KG1 (cell line): ENCODE measurements around the gene GJC2.

Experiments used
- DNase-seq: peaks from one replicate; lab custom pipeline; 2025; lab: John Stamatoyannopoulos, UW

Gene GJC2

GRCh38 chr1:228194921-228195812 lies 45.4 kb downstream of the GJC2 start:
- DNase-seq = no peak

DNA sequence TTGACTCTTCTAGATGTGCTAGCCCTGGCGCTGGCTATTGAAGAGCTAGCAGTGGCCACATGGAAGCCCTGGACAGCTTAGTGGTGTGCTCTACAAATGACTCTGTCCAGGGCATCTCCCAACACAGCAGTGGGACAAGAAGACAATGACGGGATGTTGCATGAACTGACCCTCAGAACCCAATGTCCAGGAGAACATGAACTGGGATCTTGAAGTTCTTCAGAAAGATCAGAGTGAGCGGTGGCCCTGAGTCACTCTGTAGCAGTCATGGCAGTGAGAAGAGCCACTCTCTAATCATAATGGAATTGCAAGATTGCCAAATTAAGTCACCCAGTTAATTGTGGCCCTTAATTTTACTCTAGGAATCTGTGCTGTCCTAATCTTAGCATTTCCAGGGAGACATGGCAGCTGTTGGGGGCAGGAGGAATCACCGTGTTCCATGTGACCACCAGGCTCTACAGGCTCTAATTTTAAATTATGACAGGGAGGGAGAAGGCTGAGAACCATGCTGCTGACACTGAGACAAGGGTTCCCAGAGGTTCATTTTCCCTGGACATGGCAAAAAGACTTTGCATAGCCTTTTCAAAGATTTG lies 47.9 kb downstream of the GJC2 start:
- DNase-seq = no peak

GRCh38 chr1:228198977-228199590 lies 49.4 kb downstream of the GJC2 start:
- DNase-seq = no peak

DNA sequence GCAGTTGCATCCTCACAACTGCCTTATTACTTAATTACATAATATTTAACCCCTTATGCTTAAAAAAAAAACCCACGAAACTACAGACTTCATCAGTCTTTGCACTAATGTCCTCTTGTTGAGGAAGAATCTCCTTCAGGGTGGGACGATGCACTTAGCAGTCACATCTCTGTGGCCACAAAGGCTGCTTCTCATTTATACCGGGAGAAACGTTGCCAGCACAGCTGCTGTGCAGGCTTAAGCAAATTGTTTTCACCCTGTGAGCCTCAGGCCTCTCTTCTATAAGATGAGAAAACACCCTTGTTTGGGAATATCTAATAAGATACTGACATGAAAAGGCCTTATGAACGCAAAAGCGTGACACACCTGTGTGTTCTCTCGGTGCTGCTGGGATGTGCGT lies 55.2 kb downstream of the GJC2 start:
- no peak for DNase-seq

DNA sequence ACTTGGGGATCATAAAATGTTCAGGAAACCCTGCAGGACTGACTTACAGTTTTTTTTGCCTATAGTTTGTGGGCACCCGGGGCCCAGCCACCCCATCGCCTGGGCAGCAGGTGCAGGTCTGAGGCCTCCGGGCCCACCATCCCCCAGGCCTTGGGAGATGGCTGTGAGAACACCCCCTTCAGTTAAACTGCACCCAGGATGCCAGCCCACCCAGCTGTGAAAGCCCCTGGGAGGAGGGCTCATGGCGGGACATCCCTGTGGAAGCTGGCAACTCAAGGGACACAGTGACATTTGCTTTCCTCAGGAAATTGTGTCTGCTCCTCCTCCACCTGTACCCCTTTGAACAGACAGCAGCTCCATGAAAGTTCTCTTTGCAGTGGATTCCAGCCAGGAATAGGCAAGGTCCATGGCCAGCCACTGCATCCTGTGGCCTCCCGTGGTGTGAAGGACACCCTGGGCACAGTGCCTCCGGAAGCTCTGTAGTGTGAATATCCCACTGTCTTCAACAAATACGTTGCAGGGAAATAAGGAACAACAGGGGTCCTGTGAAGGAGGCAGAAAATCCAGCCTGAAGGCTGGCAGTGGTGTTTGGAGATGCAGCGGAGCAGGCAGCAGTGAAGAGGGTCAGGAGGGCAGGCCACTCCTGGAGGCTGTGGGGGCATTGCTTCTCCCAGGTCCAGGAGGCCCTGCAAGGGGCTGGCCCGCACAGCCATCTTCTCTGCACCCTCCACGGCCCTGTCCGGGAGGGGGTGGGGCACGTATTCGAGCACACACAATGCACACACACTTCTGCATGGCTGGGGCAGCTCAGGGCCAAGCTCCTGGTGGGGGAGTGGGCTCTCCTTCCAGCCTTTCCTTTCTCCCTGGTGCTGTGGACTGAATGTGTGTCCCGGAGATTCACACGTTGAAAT lies 56.1 kb downstream of the GJC2 start:
- no peak for DNase-seq

DNA sequence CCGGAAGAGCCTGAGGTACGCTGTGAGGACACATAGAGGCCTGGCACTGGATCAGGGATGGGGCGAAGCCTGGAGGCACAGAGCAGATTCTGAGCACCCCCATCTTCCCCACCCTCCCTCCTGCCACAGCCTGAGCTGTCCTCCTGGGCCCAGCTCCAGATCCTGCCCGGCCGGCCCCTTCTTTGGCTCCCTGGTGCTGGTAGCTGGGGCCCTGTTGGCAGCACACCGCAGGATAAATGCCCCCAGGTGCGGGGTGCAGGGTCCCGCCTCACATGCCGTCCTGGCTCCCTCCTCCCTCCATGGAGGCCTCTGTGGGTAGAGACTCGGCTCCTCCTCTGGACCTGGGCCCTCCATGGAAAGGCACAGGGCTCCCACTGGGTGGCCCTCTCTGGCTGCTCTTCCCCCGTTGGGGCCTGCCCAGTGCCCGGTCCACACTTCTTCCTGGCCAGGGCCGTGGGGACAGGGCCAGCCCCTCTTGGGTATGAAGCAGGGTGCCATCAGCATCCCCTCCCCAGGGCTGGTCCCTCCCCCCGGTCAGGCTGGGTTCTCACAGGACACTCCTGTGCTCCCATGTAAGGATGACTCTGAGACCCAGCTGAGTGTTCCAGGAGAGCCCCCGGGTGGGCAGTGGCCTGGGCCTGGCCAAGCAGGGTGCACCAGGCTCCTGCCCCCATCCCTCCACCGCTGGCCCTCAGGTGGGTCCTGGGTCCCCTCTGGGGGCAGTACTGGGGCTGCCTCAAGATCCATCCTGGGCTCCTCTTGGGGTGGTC lies 57.0 kb downstream of the GJC2 start:
- no peak for DNase-seq

- no peak for DNase-seq
Measured at GRCh38 chr1:228207381-228207810, 57.7 kb downstream of the GJC2 start.

GRCh38 chr1:228207851-228208821 lies 58.4 kb downstream of the GJC2 start, which contains the start of gene OBSCN:
Gene OBSCN, plus strand, starts transcription at chr1:228208044. Its CDS starts 3,740 bp downstream, at chr1:228211784.
- DNase-seq = no peak

DNA sequence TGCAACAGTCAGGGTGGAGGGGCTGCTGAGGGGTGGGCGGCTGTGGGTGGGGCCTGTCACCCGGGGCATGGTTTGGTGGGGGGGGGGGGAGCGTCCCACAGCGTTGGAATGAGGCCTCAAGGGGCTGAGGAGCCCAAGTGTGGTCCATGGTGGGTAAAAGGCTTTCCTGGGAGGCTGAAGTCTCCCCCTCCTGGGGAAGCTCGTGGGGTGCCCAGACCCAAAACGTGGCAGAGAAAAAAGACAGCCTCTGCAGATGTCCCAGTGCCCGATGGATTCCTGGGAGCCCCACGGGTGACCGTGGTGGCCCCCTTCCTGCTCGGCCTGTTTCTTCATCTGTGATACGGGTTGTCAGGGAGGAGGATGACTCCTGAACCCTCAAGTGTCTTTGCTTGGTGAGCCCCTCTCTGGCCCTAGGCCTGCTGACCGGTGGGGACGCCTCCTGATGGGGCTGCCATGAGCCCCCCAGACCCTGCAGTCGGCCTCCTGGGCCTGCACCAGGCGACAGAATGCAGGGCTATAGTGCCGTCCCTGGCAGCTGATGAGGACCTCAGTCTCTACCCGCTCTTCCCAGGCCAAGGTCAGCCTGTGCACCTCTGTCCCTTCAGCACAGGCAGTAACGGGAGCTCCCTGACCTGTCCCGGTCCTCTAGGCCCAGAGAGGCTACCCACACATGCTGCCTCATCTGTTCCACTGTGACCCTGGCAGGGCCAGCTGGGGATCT lies 59.3 kb downstream of the GJC2 start:
- no peak for DNase-seq
